Mesenchymal stem cell (in vitro differentiated cells and primary cell): Measurements from ENCODE around the gene NR3C2.

Source experiments
- DNase-seq: peaks from one replicate; pipeline ENCODE4 v3.0.0-alpha.2; 2013
- H2AFZ ChIP-seq: one replicate; pipeline ENCODE4 v1.6.1; 2013; ENCODE audit warnings: low read depth, mild to moderate bottlenecking, control low read depth, inconsistent platforms, low read length, moderate library complexity
- H2AK5ac ChIP-seq: 2 replicates; pipeline ENCODE4 v1.6.1; 2013; ENCODE audit warnings: low read length, moderate library complexity, mild to moderate bottlenecking, inconsistent platforms; ENCODE audit not compliant: severe bottlenecking
- H2BK120ac ChIP-seq: one replicate; pipeline ENCODE4 v1.6.1; 2013; ENCODE audit warnings: low read depth, mild to moderate bottlenecking, inconsistent platforms, low read length, moderate library complexity
- H2BK12ac ChIP-seq, 2 experiments: one replicate each; pipeline ENCODE4 v1.6.1; 2013; ENCODE audit warnings: inconsistent platforms in 2 of 2, low read length in 2 of 2, mild to moderate bottlenecking in 2 of 2, moderate library complexity in 2 of 2, control low read depth in 1 of 2
- H2BK15ac ChIP-seq: one replicate; pipeline ENCODE4 v1.6.1; 2013; ENCODE audit warnings: mild to moderate bottlenecking, low read depth, inconsistent platforms; ENCODE audit not compliant: poor library complexity, severe bottlenecking
- H2BK5ac ChIP-seq: 2 replicates; pipeline ENCODE4 v1.6.1; 2013; ENCODE audit warnings: low read depth, mild to moderate bottlenecking, low read length, control low read depth, inconsistent platforms; ENCODE audit not compliant: poor library complexity, severe bottlenecking
- H3K14ac ChIP-seq, 2 experiments: one replicate each; pipeline ENCODE4 v1.6.1; 2013; ENCODE audit warnings: inconsistent platforms in 2 of 2, low read length in 2 of 2, control low read depth in 1 of 2, mild to moderate bottlenecking in 1 of 2, moderate library complexity in 1 of 2
- H3K18ac ChIP-seq, 2 experiments: one replicate each; pipeline ENCODE4 v1.6.1; 2013; ENCODE audit warnings: inconsistent platforms in 2 of 2, low read length in 2 of 2, control low read depth in 1 of 2, low read depth in 1 of 2, mild to moderate bottlenecking in 1 of 2
- H3K23ac ChIP-seq, 2 experiments: one replicate each; pipeline ENCODE4 v1.6.1; 2013; ENCODE audit warnings: inconsistent platforms in 2 of 2, low read length in 2 of 2, mild to moderate bottlenecking in 2 of 2, moderate library complexity in 2 of 2, control low read depth in 1 of 2
- H3K27ac ChIP-seq: 2 replicates; pipeline ENCODE4 v1.5.1; 2013; ENCODE audit warnings: mild to moderate bottlenecking, moderate library complexity, low read length, control low read depth, inconsistent platforms; ENCODE audit not compliant: poor library complexity, severe bottlenecking
- H3K27me3 ChIP-seq, 2 experiments: 2 replicates each; pipeline versions ENCODE4 v1.6.1 to v1.7.0; 2013; ENCODE audit warnings: low read length in 2 of 2, mild to moderate bottlenecking in 2 of 2, moderate library complexity in 2 of 2, control low read depth in 1 of 2, inconsistent platforms in 1 of 2; ENCODE audit not compliant: control insufficient read depth in 1 of 2, insufficient read depth in 1 of 2
- H3K36me3 ChIP-seq, 2 experiments: 2 replicates each; pipeline versions ENCODE4 v1.6.1 to v1.7.0; 2013; ENCODE audit warnings: low read length in 2 of 2, control low read depth in 1 of 2, inconsistent platforms in 1 of 2, low read depth in 1 of 2, mild to moderate bottlenecking in 1 of 2; ENCODE audit not compliant: insufficient read depth in 2 of 2, control insufficient read depth in 1 of 2
- H3K4ac ChIP-seq, 2 experiments: one replicate each; pipeline ENCODE4 v1.6.1; 2013; ENCODE audit warnings: inconsistent platforms in 2 of 2, low read length in 2 of 2, mild to moderate bottlenecking in 2 of 2, moderate library complexity in 2 of 2, control low read depth in 1 of 2, low read depth in 1 of 2
- H3K4me1 ChIP-seq: 2 replicates; pipeline ENCODE4 v1.6.1; 2013; ENCODE audit warnings: low read depth, low read length, control low read depth; ENCODE audit not compliant: control insufficient read depth, insufficient read depth
- H3K4me2 ChIP-seq: 2 replicates; pipeline ENCODE4 v1.6.1; 2013; ENCODE audit warnings: low read length, mild to moderate bottlenecking, inconsistent platforms; ENCODE audit not compliant: poor library complexity, severe bottlenecking
- H3K4me3 ChIP-seq, 2 experiments: 2 replicates each; pipeline versions ENCODE4 v1.5.1 to v1.7.0; 2013; ENCODE audit warnings: low read length in 2 of 2, mild to moderate bottlenecking in 2 of 2, control low read depth in 1 of 2, low read depth in 1 of 2; ENCODE audit not compliant: insufficient read depth in 1 of 2
- H3K79me1 ChIP-seq: replicated peaks from 2 replicates; pipeline ENCODE4 v1.6.1; 2013; ENCODE audit warnings: mild to moderate bottlenecking, control low read depth, low read length, inconsistent platforms; ENCODE audit not compliant: poor library complexity, severe bottlenecking
- H3K9ac ChIP-seq: 2 replicates; pipeline ENCODE4 v1.7.0; 2013; ENCODE audit warnings: mild to moderate bottlenecking, low read length, moderate library complexity
- H3K9me3 ChIP-seq: 2 replicates; pipeline ENCODE4 v1.7.0; 2013; ENCODE audit warnings: mild to moderate bottlenecking, low read length; ENCODE audit not compliant: control insufficient read depth
- H4K8ac ChIP-seq: one replicate; pipeline ENCODE4 v1.6.1; 2013; ENCODE audit warnings: inconsistent platforms, mild to moderate bottlenecking, low read length, moderate library complexity
- H4K91ac ChIP-seq: one replicate; pipeline ENCODE4 v1.6.1; 2013; ENCODE audit warnings: mild to moderate bottlenecking, low read length, inconsistent platforms
- WGBS: methylation state at CpG from one replicate; pipeline ENCODE4 v1.1.7; 2013; ENCODE audit warnings: mixed read lengths; 5-methylcytosine and 5-hydroxymethylcytosine counted together

Gene NR3C2

DNA sequence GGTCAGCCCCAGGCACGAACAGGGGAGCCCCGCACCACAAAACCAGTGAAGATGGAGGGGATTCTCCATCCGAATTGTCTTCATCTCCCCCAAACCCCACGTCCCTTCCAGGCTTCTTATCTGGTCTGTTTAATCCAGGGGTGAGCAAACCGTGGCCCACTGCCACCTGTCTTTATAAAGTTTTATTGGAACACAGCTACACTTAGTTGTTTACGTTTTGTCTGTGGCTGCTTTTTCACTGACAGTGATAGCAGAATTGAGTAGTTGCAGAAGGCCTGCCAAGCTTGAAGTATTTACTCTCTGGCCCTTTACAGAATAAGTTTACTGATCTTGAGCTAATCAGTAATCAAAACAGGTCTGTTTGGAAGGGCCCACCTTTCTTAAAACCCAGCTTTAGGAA, 386.4 kb downstream of the NR3C2 start:
- Histone ChIP-seq H3K9me3 (no peaks in the 10 kb centered on the region), H2BK5ac (no peak overlapping the region), H3K4me1 (peaks cover 8% of the 10 kb centered on the region), H4K8ac (no peak overlapping the region), H3K4ac (no peak overlapping the region), H3K27ac (no peak overlapping the region), H3K4me3 (no peak overlapping the region), H3K14ac (no peak overlapping the region), H2BK15ac (no peak overlapping the region), H3K4me2 (no peak overlapping the region), H3K36me3 (peaks cover 0 to 43% of the 10 kb centered on the region in 2 experiments), H2BK12ac (no peak overlapping the region), H2BK120ac (no peak overlapping the region), H3K79me1 (peaks cover 42% of the 10 kb centered on the region), H2AFZ (no peak overlapping the region), H3K9ac (no peak overlapping the region), H3K23ac (no peak overlapping the region), H3K18ac (no peak overlapping the region), H2AK5ac (no peak overlapping the region), H3K27me3 (no peaks in the 10 kb centered on the region), H4K91ac (no peak overlapping the region)
- DNase-seq, result no peak
- 84% methylated on average over 6 of the region's 6 CpGs for WGBS

DNA sequence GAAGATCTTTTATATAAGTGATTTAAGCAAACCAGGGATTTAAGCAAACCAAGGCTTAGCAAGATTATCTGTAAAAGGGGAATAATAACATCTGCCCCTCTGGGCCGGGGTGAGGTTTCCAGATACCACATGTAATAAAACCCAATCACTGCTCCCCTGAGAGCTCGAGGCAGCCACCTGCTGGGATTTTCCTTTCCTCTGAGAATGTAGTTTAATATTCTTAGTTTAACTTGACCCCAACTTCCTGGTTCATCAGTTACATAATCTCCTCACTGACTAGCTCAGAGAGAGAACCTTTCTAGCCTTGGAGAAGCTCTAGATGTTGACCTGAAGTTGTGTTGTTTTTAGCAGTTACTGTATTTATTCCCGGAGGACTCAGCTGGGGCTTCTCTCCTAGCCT, 387.9 kb downstream of the NR3C2 start:
- no peak overlapping the region for H2BK5ac ChIP-seq
- no peaks in the 10 kb centered on the region for H3K9me3 ChIP-seq
- H3K14ac ChIP-seq, result no peak overlapping the region
- H3K4me2 ChIP-seq, result no peak overlapping the region
- peaks cover 8% of the 10 kb centered on the region for H3K4me1 ChIP-seq
- no peaks in the 10 kb centered on the region for H3K27me3 ChIP-seq
- H2AK5ac ChIP-seq, result no peak overlapping the region
- WGBS, result 87% methylated on average over 1 of the region's 3 CpGs
- no peak overlapping the region for H2AFZ ChIP-seq
- H3K4me3 ChIP-seq, result no peak overlapping the region
- H2BK15ac ChIP-seq, result no peak overlapping the region
- peaks cover 35% of the 10 kb centered on the region for H3K79me1 ChIP-seq
- DNase-seq, result no peak
- H4K8ac ChIP-seq, result no peak overlapping the region
- H3K23ac ChIP-seq, result no peak overlapping the region
- no peak overlapping the region for H2BK12ac ChIP-seq
- H3K18ac ChIP-seq, result no peak overlapping the region
- no peak overlapping the region for H2BK120ac ChIP-seq
- no peak overlapping the region for H3K4ac ChIP-seq
- H3K27ac ChIP-seq, result no peak overlapping the region
- no peak overlapping the region for H3K9ac ChIP-seq
- peaks cover 0 to 45% of the 10 kb centered on the region in 2 experiments for H3K36me3 ChIP-seq
- H4K91ac ChIP-seq, result no peak overlapping the region

DNA sequence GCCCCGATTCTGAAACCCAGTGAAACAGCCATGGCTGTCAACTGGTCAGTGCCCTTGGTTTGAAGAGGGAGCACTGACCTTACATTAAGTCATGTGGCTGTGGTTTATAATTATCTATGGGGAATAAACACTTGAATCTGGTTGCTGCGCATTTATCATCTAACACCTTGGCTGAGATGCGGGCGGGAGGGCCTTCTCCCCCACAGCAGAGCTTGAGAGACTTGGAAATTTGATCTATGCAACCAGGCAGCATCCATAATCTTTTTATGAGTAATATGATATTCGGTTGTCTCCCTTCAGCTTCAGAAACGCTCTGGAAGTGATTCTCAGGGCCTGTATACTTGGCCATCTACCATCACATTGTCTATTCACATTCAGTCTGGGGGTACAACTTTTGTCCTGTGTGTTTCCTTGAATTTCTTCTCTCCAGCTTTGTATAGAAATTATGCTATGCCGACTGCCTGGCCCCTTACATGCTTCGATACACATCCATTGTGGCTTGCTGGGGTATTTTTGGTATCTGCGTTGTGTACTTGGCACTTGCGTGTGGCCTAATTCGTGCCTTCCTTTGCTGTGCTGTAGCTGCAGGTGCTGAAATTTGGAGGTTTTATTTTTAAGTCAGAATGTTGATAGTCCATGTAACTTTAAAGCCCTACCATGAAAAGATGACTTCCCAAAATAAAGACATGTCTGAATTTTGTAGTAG, 388.8 kb downstream of the NR3C2 start:
- no peak overlapping the region for H2AK5ac ChIP-seq
- H2BK5ac ChIP-seq, result no peak overlapping the region
- no peak overlapping the region for H3K18ac ChIP-seq
- no peak overlapping the region for H3K4ac ChIP-seq
- peaks cover 36% of the 10 kb centered on the region for H3K79me1 ChIP-seq
- H2AFZ ChIP-seq, result no peak overlapping the region
- H4K91ac ChIP-seq, result no peak overlapping the region
- H3K9ac ChIP-seq, result no peak overlapping the region
- 96% methylated on average over 11 of the region's 11 CpGs for WGBS
- H3K23ac ChIP-seq, result no peak overlapping the region
- no peaks in the 10 kb centered on the region for H3K27me3 ChIP-seq
- no peak overlapping the region for H4K8ac ChIP-seq
- no peak overlapping the region for H2BK15ac ChIP-seq
- H3K9me3 ChIP-seq, result no peaks in the 10 kb centered on the region
- DNase-seq, result no peak
- H3K4me3 ChIP-seq, result no peak overlapping the region
- no peak overlapping the region for H2BK120ac ChIP-seq
- H3K4me2 ChIP-seq, result no peak overlapping the region
- H3K14ac ChIP-seq, result no peak overlapping the region
- H3K27ac ChIP-seq, result no peak overlapping the region
- peaks cover 3 to 53% of the 10 kb centered on the region in 2 experiments for H3K36me3 ChIP-seq
- no peak overlapping the region for H2BK12ac ChIP-seq
- peaks cover 8% of the 10 kb centered on the region for H3K4me1 ChIP-seq

DNA sequence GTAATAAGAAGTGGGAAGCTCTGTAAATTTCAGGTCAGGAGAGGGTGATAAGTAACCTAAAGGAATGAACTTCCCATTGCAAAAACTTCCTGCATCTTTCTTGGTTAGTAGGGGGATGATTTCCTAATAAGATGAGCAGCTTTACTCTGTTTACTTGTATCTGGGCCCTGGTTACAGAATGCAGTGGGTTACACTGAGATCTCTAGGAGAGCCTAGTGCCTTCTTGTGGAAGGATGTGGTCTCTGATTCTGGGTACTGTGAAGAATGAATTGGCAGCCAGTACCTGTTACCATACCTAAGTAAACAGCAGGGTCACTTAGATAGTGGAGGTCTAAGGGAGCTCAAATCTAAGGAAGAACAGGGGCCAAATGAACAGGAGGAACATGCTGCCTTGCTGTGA, 389.8 kb downstream of the NR3C2 start:
- H2BK5ac ChIP-seq, result no peak overlapping the region
- H3K9ac ChIP-seq, result no peak overlapping the region
- H2BK12ac ChIP-seq, result no peak overlapping the region
- H3K27me3 ChIP-seq, result no peaks in the 10 kb centered on the region
- no peak overlapping the region for H3K4me3 ChIP-seq
- no peak overlapping the region for H2AK5ac ChIP-seq
- H3K18ac ChIP-seq, result peak overlapping the region in 1 of 2 experiments; percentile 13
- H2BK15ac ChIP-seq, result no peak overlapping the region
- H3K4ac ChIP-seq, result no peak overlapping the region
- no peak overlapping the region for H3K23ac ChIP-seq
- no peaks in the 10 kb centered on the region for H3K9me3 ChIP-seq
- H3K79me1 ChIP-seq, result peaks cover 30% of the 10 kb centered on the region
- peaks cover 3 to 57% of the 10 kb centered on the region in 2 experiments for H3K36me3 ChIP-seq
- H3K14ac ChIP-seq, result no peak overlapping the region
- no peak overlapping the region for H4K91ac ChIP-seq
- peak; percentile 43 for DNase-seq
- no peak overlapping the region for H2BK120ac ChIP-seq
- H4K8ac ChIP-seq, result no peak overlapping the region
- no peak overlapping the region for H2AFZ ChIP-seq
- no peak overlapping the region for H3K4me2 ChIP-seq
- H3K4me1 ChIP-seq, result peaks cover 6% of the 10 kb centered on the region
- H3K27ac ChIP-seq, result no peak overlapping the region
